Urothelium cell line (cell line): ENCODE measurements around the gene TMEM156.
A peak's percentile ranks its signal among the peaks of the same experiment; 100 is the strongest.
"Not testable (repeated sequence)": the region's sequence is repeated elsewhere in the genome, so short reads cannot be mapped to it uniquely, and the experiment has no call there.

Experiments used
- DNase-seq: peaks from one replicate; pipeline ENCODE4 v3.0.0; 2011; ENCODE audit warnings: low spot score, mixed read lengths
- FAIRE-seq: peaks from 2 replicates; lab custom pipeline; 2011; peaks lifted over from hg19 to GRCh38; lab: Jason Lieb, UNC

The TMEM156 gene

DNA sequence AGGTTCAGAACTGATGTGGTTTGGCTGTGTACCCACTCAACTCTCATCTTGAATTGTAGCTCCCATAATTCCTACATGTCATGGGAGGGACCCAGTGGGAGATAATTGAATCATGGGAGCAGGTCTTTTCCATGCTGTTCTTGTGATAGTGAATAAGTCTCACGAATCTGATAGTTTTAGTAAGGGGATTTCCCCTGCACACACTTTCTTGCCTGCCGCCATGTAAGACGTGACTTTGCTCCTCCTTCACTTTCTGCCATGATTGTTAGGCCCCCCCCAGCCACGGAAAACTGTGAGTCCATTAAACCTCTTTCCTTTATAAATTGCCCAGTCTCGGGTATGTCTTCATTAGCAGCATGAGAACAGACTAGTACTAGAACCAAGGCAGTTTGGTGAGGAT, 73.0 kb downstream of the TMEM156 start:
- DNase-seq: not testable (repeated sequence)
- peak; percentile 48 for FAIRE-seq

DNA sequence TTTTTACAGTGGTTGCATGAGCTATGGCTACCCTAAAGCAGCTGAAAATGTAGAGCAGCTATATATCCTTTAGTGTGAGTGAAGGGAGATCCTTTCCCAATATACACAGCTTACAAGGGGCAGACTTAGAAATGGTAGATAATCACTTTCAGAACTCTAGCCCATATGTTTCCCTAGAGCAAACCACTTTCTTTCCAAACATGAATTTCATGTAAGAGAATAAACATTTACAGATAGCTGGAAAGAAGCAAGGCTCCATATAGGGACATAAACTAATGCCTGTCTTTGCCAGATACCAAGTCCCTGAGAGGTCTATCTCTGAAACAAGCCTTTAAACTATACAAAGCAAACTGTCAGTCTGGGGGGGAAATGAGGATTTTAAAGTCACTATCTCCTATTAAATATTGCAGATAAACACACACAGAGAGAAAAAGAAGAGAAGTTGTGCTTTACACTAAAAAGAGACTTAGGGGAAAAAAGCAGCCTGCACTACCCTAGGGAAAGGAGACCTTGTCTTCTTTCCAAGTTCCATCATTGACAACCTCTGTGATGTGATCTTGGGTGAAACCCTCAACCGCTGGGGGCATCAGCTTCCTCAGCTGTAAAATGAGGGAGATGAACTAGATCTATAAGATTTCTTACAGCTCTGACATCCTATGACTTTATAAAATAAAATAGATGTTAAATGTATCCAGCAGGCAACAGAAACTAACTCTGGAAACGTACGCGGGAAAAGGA, 73.6 kb downstream of the TMEM156 start:
- no peak for DNase-seq
- FAIRE-seq: no peak

DNA sequence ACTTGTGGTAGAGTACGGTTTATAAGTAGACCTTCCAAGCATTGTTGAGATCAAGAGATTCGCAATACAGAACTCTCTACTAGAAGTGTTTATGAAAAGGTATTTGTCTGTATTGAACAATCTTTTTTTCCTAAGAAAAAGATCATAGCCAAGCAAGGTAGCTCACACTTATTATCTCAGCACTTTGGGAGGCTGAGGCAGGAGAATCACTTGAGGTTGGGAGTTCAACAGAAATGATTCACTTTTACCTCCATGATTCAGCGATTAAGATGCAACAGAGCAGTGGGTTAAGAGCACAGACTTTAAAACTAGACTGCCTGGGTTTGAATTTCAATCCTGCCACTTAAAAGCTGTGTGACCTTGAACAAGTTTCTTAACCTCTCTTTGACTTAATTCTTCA, 74.3 kb downstream of the TMEM156 start:
- DNase-seq (no peak), FAIRE-seq (no peak)

GRCh38 chr4:38957261-38957815, 74.9 kb downstream of the TMEM156 start:
- no peak for DNase-seq
- no peak for FAIRE-seq

- DNase-seq: no peak
- no peak for FAIRE-seq
These were observed 76.3 kb downstream of the TMEM156 start for GRCh38 chr4:38955957-38956356.

DNA sequence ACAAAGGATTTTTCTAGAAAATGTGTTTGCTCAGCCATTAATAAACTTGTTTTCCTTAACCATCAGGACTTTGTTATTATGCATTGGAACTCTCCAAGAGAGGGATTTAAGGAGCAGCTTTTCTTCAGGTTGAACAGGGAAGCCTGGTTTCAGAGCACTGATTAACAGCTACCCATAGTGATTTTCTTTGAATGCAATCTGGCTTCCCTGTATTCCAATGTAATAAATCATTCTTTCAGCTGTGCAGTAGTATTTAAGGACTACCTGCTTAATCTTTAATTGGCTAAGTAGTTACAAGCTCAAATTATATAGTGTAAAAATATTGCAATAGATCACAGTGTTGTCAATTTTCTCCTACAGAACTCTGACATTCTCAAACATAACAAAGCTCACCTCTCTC, 77.5 kb downstream of the TMEM156 start:
- no peak for DNase-seq
- no peak for FAIRE-seq

DNA sequence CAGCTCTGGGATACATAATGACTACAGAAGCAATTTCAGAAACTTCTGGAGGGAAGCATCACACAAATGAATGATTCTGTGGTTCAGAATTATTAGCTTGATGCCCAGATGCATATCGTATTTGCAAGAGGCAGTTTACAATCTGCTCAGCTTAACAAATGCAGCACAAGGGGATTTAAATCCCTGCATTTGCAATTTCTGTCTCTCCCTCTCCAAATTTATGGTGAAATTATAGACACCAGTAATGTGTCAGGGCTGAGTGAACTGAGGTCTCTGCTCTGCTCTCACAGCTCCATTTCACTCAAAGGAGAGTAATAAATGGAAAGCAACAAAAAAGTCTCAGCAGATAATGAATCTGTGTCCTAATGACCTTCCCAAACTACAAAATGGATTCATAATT, 80.2 kb downstream of the TMEM156 start:
- DNase-seq (no peak), FAIRE-seq (no peak)

- no peak for FAIRE-seq
These were observed 80.6 kb downstream of the TMEM156 start for GRCh38 chr4:38951598-38951997.

DNA sequence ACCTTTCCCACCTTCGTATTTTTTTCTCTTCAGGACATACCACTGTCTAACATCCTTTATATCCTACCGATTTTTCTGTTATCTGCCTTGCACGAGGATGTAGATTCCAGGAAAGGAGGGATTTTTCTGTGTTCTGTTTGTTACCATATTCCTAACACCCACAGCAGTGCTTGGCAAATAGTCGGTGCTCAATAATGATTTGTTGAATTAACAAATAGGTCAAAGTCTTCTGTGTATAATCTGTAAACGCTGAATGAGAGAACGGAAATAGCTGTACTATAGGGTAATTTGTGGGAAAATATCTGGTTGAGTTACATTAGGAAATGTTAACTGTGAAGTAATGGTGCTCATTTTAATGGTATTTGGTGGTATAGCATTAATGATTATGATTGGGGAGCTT, 81.5 kb downstream of the TMEM156 start:
- no peak for FAIRE-seq

More at GRCh38 chr4:38951598-38951997, 80.6 kb downstream of the TMEM156 start:
- no peak for DNase-seq

DNA sequence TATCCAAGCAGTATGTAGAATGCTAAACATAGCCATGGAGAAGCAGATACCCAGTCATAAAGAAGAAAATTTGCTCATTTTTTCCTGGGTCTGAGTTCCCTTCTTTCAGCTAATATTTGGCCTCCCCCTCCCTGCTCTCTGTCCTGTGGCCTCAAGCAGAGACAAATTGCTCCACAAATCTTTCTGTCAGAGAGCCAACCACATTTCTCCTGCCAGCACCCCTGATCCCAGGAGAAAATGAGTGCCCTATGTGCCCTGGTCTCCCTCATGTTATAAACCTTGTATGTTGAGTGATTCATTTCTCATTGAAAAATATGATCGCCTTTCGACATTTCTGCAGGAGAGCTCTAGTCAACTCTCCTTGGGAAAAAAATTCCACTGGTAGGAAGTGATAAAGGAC, 82.0 kb downstream of the TMEM156 start:
- FAIRE-seq: no peak
- DNase-seq: no peak

More for the DNA sequence above, 81.5 kb downstream of the TMEM156 start:
- no peak for DNase-seq

DNA sequence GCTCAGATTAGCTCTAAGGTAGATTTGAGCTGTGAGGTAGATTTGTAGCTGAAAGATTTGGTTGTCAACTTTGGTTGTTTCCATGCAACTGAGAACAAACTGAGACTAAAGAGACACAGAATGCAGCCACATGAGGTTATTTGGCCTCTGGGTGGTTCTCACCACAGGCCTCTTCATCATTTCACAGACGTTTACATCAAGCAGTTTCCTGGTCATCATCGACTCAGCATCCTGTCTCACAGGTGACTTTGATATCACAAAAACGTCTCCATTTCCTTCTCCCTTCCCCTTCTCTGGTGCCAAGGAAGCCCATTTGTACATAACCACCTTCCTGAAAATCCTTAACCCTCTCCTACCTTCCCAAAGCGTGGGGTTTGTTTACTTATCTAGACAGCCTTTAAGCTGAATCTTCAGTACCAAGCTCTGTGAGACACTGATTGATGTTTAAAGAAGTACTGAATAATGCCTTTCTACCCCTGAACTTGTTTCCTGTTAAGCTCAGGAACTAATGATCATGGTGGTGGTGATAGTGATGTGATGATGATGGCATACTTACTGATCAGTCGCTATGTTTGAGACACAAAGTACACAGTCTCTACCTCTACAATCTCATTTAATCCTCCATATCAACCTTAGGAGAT, 82.7 kb downstream of the TMEM156 start:
- no peak for FAIRE-seq
- DNase-seq: peak; percentile 14

DNA sequence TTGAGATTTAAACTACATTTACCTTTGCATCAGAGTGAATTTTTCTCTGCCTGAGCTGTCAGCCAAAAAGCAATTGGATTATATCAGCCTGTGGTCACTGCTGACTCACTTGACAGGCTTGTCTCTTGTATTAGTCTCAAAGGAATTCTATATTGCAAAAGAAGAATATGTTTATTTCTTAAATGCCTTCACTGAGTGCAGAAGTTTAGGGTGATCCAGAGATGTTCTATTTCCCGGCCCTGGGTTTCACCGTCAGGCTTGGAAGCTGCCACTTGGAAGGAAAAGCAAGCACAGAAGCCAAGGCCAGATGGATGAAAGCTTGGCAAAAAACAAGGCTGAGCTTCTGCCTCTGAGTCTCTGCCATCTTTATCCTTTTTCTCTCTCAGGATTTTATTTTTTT, 83.7 kb downstream of the TMEM156 start:
- DNase-seq (peak; percentile 65), FAIRE-seq (peak; percentile 61)

DNA sequence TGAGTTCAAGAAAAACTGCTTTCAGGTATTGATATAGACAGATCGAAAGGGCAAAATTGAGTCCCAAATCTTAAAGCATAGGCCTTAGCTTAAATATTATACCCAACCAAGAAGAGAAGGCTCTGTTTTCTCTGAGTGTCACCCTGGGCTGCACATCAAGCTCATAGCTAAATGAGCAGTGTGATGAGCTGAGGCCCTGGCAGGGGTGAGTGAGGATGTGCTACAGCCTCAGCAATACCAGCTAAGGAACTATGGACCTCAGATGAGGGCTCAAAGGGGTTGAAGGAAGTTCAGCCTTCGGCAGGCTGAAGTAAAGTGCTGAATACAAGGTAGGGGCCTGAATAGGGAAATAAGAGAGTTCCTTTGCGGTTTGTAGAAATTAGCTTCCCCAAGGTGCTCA, 85.3 kb downstream of the TMEM156 start:
- FAIRE-seq: no peak
- DNase-seq: no peak

GRCh38 chr4:38944440-38944839, 87.8 kb downstream of the TMEM156 start:
- DNase-seq (no peak), FAIRE-seq (no peak)

- DNase-seq (no peak), FAIRE-seq (no peak)
These were observed 88.9 kb downstream of the TMEM156 start for GRCh38 chr4:38943343-38943742.

- FAIRE-seq, DNase-seq: not testable (repeated sequence)
These were observed 90.3 kb downstream of the TMEM156 start for GRCh38 chr4:38941906-38942305.

GRCh38 chr4:38940476-38940875, 91.7 kb downstream of the TMEM156 start:
- FAIRE-seq (no peak), DNase-seq (no peak)

DNA sequence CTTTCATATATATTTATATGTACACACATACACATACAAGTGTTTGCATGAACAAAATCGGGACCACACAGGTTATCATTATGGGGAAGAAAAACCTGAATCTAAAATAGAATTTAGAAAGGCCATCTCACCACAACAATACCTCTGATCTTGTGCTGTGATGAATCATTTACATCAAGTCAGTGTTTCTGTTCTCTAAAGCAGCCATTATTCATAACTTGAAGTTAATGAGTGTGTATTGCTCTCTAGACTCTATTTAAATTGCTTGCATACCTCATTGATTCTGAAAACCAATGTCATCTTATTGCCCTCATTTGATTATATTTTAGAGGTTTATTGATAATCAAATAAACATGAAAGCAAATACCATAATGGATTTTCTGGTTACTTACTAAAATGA, 93.0 kb downstream of the TMEM156 start:
- FAIRE-seq: no peak
- no peak for DNase-seq

DNA sequence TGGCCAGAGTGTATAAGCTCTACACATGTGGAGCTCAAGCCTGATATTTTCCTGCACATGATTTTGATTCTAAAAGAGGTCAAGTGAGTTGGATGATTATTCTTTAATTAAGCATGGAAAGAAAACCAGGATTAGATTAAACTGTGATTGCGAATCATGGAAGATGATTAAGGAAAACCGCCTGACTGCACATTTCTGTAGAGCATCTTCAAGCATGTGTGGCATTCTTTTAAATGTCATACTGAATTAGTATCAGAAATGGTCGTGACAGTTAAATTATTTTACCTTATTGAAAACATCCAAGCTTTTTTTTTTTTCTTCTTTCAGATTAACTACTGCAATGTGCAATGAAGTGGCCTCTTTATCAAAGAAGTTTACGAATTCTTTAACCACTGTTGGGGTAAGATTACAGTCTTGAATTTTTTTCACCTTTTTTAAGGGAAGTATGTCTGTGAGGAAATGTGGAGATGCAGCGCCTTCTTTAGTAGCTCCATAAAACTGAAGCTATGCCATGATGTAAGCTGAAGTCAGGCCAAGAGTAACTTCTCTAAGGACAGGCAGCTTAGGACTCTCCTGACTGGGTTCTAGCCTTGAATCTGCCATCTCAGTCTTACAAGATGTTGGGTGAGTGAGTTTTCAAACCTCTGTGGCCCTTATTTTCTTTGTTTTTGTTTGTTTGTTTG, 96.7 kb downstream of the TMEM156 start:
- DNase-seq: no peak
- no peak for FAIRE-seq

DNA sequence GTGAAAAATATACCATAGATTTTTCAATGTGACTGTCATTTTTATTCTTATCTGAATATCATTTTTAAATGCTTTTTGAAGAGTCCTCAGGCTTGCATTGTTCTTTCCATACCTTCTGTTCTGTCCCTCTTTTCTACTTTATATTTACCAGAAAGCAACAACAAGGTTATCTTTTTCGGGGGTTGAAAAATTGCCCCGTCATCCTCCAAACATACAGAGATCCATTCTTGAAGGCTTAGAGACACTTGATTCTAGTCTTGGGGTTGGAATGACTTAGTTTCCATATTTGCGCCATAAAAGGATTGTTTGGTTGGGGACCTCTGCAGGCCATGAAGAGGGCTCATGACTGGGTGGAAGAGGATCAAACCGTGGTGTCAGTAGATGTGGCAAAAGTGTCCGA, 101.1 kb downstream of the TMEM156 start:
- DNase-seq (no peak), FAIRE-seq (no peak)

DNA sequence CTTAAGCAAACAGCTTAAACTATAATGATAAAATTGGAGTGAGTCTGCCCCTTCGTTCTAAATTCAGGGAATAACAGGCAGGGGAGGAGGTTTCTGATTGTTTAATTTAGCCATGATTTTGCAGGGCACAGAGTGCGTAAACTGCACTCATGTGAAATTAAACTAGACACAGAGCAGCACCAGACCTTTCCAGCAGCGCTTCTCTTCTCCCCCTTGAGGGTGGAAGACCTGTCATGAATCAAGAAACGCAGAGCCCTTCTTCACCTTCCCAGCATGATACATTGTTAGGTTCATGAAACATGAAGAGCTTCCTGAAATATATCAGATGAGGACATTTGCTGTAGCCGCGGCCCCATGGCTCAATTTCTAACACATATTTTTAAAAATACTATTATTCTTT, 101.5 kb downstream of the TMEM156 start:
- no peak for FAIRE-seq
- DNase-seq: no peak

GRCh38 chr4:38930204-38930603, 102.0 kb downstream of the TMEM156 start:
- FAIRE-seq (no peak), DNase-seq (no peak)
